HCT116 (cell line): ENCODE results near the gene TNFAIP3.

Experiments
- CEBPB ChIP-seq: IDR thresholded peaks from 2 replicates; pipeline ENCODE4 v1.6.1; 2012; ENCODE audit warnings: low read depth
- CTCF ChIP-seq, 3 experiments: fragments of 200-600 bp in 1 of 3; sonication (generic) in 1 of 3; IDR thresholded peaks in 2 of 3; conservative IDR thresholded peaks in 1 of 3; 2 replicates each; pipeline ENCODE4 v1.5.1; 2012 to 2017; ENCODE audit warnings: low read depth in 2 of 3, low read length in 2 of 3, antibody characterized with exemption in 1 of 3, borderline replicate concordance in 1 of 3, control low read depth in 1 of 3, mild to moderate bottlenecking in 1 of 3, mixed read lengths in 1 of 3, mixed run types in 1 of 3, moderate library complexity in 1 of 3; ENCODE audit not compliant: insufficient read depth in 1 of 3
- POLR2AphosphoS5 ChIP-seq: IDR thresholded peaks from 2 replicates; pipeline ENCODE4 v1.6.1; 2011; ENCODE audit warnings: mild to moderate bottlenecking, low read depth, low read length, moderate library complexity
- RAD21 ChIP-seq: IDR thresholded peaks from 2 replicates; pipeline ENCODE4 v1.6.1; 2012; ENCODE audit warnings: low read depth, mild to moderate bottlenecking

- no peak for TF ChIP-seq CTCF (IDR thresholded peaks at IDR 0.05 in 2 of 3, conservative IDR thresholded peaks at IDR 0.05 in 1 of 3; ENCODE audit: borderline replicate concordance in 1 of 3, insufficient read depth in 1 of 3, low read depth in 2 of 3, low read length in 2 of 3)
- no peak for TF ChIP-seq CEBPB
- no peak for TF ChIP-seq POLR2AphosphoS5
- TF ChIP-seq RAD21, result no peak
Observed at GRCh38 chr6:137923866-137924653, 57.0 kb downstream of the TNFAIP3 start.
